ENCODE results near the gene SERPINA10. TPM values are rescaled to one million over a fixed set of nuclear protein-coding genes. Genes with fewer than 3 reads are reported as not detected.

SERPINA10 gene
- polyA plus RNA-seq, 1 donor from 2014 or later: not detected

- Histone ChIP-seq H3K9me2 (ENCODE audit: insufficient read depth, low read length) (no peaks in the 10 kb centered on the region), H3K36me3 (ENCODE audit: insufficient read depth, low read length) (no peaks in the 10 kb centered on the region), H2AFZ (ENCODE audit: low read depth, low read length) (no peak overlapping the region)
These were observed 53.7 kb downstream of the SERPINA10 start for GRCh38 chr14:94239406-94239805.

GRCh38 chr14:94237983-94238382 is 55.1 kb downstream of the SERPINA10 start:
- Histone ChIP-seq H3F3A (ENCODE audit: insufficient read depth, low read length, poor library complexity, severe bottlenecking) (no peaks in the 10 kb centered on the region), H3K27me3 (ENCODE audit: insufficient read depth, low read depth, low read length) (no peaks in the 10 kb centered on the region), H3K9ac (ENCODE audit: low read length) (no peak overlapping the region), H3K4me3 (ENCODE audit: low read length) (no peak overlapping the region), H4K20me1 (ENCODE audit: insufficient read depth) (no peaks in the 10 kb centered on the region), H3K4me2 (ENCODE audit: low read length) (no peak overlapping the region), H3K9me2 (ENCODE audit: insufficient read depth, low read length) (no peaks in the 10 kb centered on the region), H2AFZ (ENCODE audit: low read depth, low read length) (no peak overlapping the region), H3K79me2 (replicated peaks; ENCODE audit: insufficient read depth, low read length) (no peaks in the 10 kb centered on the region), H3K27ac (ENCODE audit: low read length) (no peak overlapping the region), H3K36me3 (ENCODE audit: insufficient read depth, low read length) (no peaks in the 10 kb centered on the region), H3K9me3 (ENCODE audit: low read length) (no peaks in the 10 kb centered on the region)
- no peak for TF ChIP-seq POLR2AphosphoS5 (IDR thresholded peaks at IDR 0.05)

More at GRCh38 chr14:94239406-94239805, 53.7 kb downstream of the SERPINA10 start:
- no peak overlapping the region for H3K4me2 ChIP-seq (ENCODE audit: low read length)
- no peak overlapping the region for H3K9ac ChIP-seq (ENCODE audit: low read length)
- H4K20me1 ChIP-seq (ENCODE audit: insufficient read depth): no peaks in the 10 kb centered on the region
- H3F3A ChIP-seq (ENCODE audit: insufficient read depth, low read length, poor library complexity, severe bottlenecking): no peaks in the 10 kb centered on the region
- no peaks in the 10 kb centered on the region for H3K79me2 ChIP-seq (replicated peaks; ENCODE audit: insufficient read depth, low read length)
- H3K9me3 ChIP-seq (ENCODE audit: low read length): no peaks in the 10 kb centered on the region
- H3K4me3 ChIP-seq (ENCODE audit: low read length): no peak overlapping the region
- no peak for TF ChIP-seq TAF1 (IDR thresholded peaks at IDR 0.05; ENCODE audit: low read depth)
- TF ChIP-seq RAD21 (conservative IDR thresholded peaks at IDR 0.05): no peak
- TF ChIP-seq CTCF (IDR thresholded peaks at IDR 0.05; ENCODE audit: poor library complexity, severe bottlenecking): no peak
- TF ChIP-seq SMC3 (conservative IDR thresholded peaks at IDR 0.05; ENCODE audit: poor library complexity): no peak
- no peak for TF ChIP-seq EP300 (conservative IDR thresholded peaks at IDR 0.05; ENCODE audit: poor library complexity, severe bottlenecking)
- H3K27me3 ChIP-seq (ENCODE audit: insufficient read depth, low read depth, low read length): no peaks in the 10 kb centered on the region
- no peak overlapping the region for H3K27ac ChIP-seq (ENCODE audit: low read length)

- Histone ChIP-seq H3K27ac (ENCODE audit: low read length) (no peak overlapping the region), H3K79me2 (replicated peaks; ENCODE audit: insufficient read depth, low read length) (no peaks in the 10 kb centered on the region), H3K9me2 (ENCODE audit: insufficient read depth, low read length) (no peaks in the 10 kb centered on the region), H3K9me3 (ENCODE audit: low read length) (no peaks in the 10 kb centered on the region), H3K36me3 (ENCODE audit: insufficient read depth, low read length) (no peaks in the 10 kb centered on the region), H3F3A (ENCODE audit: insufficient read depth, low read length, poor library complexity, severe bottlenecking) (no peaks in the 10 kb centered on the region), H3K9ac (ENCODE audit: low read length) (no peak overlapping the region), H2AFZ (ENCODE audit: low read depth, low read length) (no peak overlapping the region), H3K4me3 (ENCODE audit: low read length) (no peak overlapping the region), H3K27me3 (ENCODE audit: insufficient read depth, low read depth, low read length) (no peaks in the 10 kb centered on the region), H3K4me2 (ENCODE audit: low read length) (no peak overlapping the region), H4K20me1 (ENCODE audit: insufficient read depth) (no peaks in the 10 kb centered on the region)
- no peak for TF ChIP-seq RAD21 (conservative IDR thresholded peaks at IDR 0.05)
- TF ChIP-seq EZH2 (IDR thresholded peaks at IDR 0.05; ENCODE audit: borderline replicate concordance, insufficient read depth, low read length, poor library complexity, severe bottlenecking): no peak
- TF ChIP-seq REST (IDR thresholded peaks at IDR 0.05; ENCODE audit: borderline replicate concordance): no peak
- no peak for TF ChIP-seq TAF1 (IDR thresholded peaks at IDR 0.05; ENCODE audit: low read depth)
- no peak for TF ChIP-seq CTCF (IDR thresholded peaks at IDR 0.05; ENCODE audit: poor library complexity, severe bottlenecking)
- TF ChIP-seq MXI1 (conservative IDR thresholded peaks at IDR 0.05; ENCODE audit: poor library complexity, severe bottlenecking): no peak
- TF ChIP-seq EP300 (conservative IDR thresholded peaks at IDR 0.05; ENCODE audit: poor library complexity, severe bottlenecking): no peak
- TF ChIP-seq POLR2AphosphoS5 (IDR thresholded peaks at IDR 0.05): no peak
- no peak for TF ChIP-seq SMC3 (conservative IDR thresholded peaks at IDR 0.05; ENCODE audit: poor library complexity)
These were observed 56.0 kb downstream of the SERPINA10 start for GRCh38 chr14:94237046-94237445.

Data from neural cell (in vitro differentiated cells).